ENCODE results near the gene MRPL39.

MRPL39 gene

DNA sequence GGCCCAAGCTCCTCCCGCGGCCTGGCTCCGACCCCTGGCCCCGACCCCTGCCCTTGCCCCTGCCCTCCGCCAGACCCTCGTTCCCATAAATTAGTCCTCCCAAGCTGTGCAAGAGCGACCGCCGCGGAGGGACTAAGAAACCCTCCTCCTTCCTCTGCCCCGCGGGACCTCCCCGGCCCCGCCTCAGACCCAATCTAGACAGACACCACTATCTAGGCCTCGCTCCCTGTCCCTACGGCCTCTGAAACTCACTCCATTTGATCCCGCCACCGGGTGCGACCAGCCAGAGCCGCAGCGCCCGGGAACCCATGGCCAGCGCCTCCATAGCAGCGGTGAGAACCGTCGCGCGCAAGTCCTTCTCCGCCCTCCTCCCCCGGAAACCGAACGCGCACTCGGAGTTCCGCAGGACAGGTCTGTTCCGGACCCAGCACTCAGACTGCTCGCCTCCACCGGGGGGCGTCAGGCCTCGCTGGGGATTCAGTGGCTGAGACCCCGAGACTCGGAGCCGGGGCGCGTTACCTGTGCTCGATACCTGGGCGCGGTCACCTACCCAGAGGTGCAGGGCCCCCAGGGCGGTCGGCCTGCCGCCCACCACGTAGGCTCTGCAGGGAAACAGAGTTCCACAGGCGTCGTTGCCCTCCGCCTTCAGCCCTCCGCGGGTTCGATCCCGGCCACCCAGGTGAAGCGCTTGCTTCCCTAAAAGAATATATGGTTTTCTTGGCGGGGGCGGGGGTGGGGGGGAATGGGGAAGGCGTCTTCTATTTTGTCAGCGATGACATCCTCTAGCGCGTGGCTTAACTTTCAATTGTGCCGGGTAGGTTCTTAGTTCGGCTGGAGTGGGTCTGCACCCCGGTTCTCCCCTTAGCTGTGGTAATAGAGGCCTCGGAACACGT lies at the start of gene MRPL39:
Gene MRPL39 (minus strand): TSS at position 331 of the 893 bp plus-strand sequence. CDS start 6 bp downstream, at position 325.
- H3K27me3 ChIP-seq (ENCODE audit: control insufficient read depth, insufficient read depth, low read length) = no peaks in the 10 kb centered on the region
- peaks cover 38% of the 10 kb centered on the region for H3K36me3 ChIP-seq (ENCODE audit: control insufficient read depth, insufficient read depth, low read length)
- peaks cover 5% of the 10 kb centered on the region; the same call in 1 of the 2 replicates for H3K4me1 ChIP-seq (ENCODE audit: control insufficient read depth, insufficient read depth, low read length)
- H3K9ac ChIP-seq (ENCODE audit: low read depth, low read length) = peak within 1 kb of the TSS; percentile 97
- peak within 1 kb of the TSS; percentile 99 for H3K4me3 ChIP-seq (ENCODE audit: low read depth, low read length)
- no peaks in the 10 kb centered on the region for H3K9me3 ChIP-seq (ENCODE audit: control insufficient read depth, insufficient read depth, low read length)
- H3K27ac ChIP-seq (ENCODE audit: low read depth, low read length) = peak within 1 kb of the TSS; percentile 88

DNA sequence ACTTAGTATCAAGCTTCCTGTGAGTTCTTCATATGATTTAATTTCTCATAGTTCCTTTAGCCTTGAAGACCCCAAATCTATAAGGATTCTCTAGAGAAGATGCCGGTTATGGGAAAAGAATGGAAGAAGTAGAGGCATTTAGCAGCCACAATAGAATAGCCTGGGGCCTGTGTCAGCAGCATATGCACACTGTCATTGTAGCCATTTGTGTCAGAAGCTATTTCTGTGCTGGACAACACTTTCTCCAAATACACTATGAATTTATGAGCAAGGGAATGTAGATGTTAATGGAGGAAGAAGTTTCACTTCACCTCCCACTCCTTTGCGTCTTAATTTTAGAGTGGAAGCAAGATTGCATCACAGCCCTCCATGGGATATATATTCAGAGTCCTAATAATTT lies 49.1 kb upstream of the MRPL39 start:
- Histone ChIP-seq H3K36me3 (ENCODE audit: control insufficient read depth, insufficient read depth, low read length) (no peaks in the 10 kb centered on the region), H3K9ac (ENCODE audit: low read depth, low read length) (no peak overlapping the region), H3K27ac (ENCODE audit: low read depth, low read length) (no peak overlapping the region), H3K9me3 (ENCODE audit: control insufficient read depth, insufficient read depth, low read length) (no peaks in the 10 kb centered on the region), H3K27me3 (ENCODE audit: control insufficient read depth, insufficient read depth, low read length) (no peaks in the 10 kb centered on the region), H3K4me1 (ENCODE audit: control insufficient read depth, insufficient read depth, low read length) (peaks cover 29% of the 10 kb centered on the region), H3K4me3 (ENCODE audit: low read depth, low read length) (no peak overlapping the region)

DNA sequence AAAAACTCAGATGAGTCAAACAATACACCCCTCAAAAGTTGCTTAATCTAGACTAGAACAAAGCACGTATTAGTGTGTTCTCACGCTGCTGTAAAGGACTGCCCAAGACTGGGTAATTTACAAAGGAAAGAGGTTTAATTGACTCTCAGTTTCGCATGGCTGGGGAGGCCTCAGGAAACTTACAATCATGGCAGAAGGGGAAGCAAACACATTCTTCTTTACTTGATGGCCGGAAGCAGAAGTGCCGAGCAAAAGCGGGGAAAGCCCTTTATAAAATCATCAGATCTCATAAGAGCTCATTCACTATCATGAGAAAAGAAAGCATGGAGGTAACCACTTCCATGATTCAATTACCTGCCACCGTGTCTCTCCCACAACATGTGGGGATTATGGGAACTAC lies 41.9 kb upstream of the MRPL39 start:
- Histone ChIP-seq H3K4me3 (ENCODE audit: low read depth, low read length) (no peak overlapping the region), H3K9ac (ENCODE audit: low read depth, low read length) (no peak overlapping the region), H3K27me3 (ENCODE audit: control insufficient read depth, insufficient read depth, low read length) (no peaks in the 10 kb centered on the region), H3K9me3 (ENCODE audit: control insufficient read depth, insufficient read depth, low read length) (no peaks in the 10 kb centered on the region), H3K27ac (ENCODE audit: low read depth, low read length) (no peak overlapping the region), H3K36me3 (ENCODE audit: control insufficient read depth, insufficient read depth, low read length) (no peaks in the 10 kb centered on the region), H3K4me1 (ENCODE audit: control insufficient read depth, insufficient read depth, low read length) (0 out of 2 replicates have a peak, but pooled peaks cover 3% of the 10 kb centered on the region)

DNA sequence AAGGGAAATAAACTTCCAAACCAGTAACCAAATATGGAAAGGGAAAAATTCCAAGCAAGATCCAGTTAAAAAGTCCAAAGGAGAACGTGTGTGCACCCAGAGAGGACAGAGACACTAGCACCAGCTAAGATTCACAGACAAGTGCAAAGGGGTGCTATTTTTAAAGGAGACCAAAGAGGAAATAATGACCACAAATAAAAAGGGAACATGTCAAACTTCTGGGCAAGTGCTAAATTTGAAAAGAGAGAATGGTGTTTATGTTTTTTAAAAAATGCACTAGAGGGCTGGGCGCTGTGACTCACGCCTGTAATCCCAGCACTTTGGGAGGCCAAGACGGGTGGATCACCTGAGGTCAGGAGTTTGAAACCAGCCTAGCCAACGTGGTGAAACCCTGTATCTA lies 40.4 kb upstream of the MRPL39 start:
- Histone ChIP-seq H3K4me3 (ENCODE audit: low read depth, low read length) (no peak overlapping the region), H3K4me1 (ENCODE audit: control insufficient read depth, insufficient read depth, low read length) (0 out of 2 replicates have a peak, but pooled peaks cover 3% of the 10 kb centered on the region), H3K27me3 (ENCODE audit: control insufficient read depth, insufficient read depth, low read length) (no peaks in the 10 kb centered on the region), H3K9me3 (ENCODE audit: control insufficient read depth, insufficient read depth, low read length) (no peaks in the 10 kb centered on the region), H3K27ac (ENCODE audit: low read depth, low read length) (no peak overlapping the region), H3K36me3 (ENCODE audit: control insufficient read depth, insufficient read depth, low read length) (no peaks in the 10 kb centered on the region), H3K9ac (ENCODE audit: low read depth, low read length) (no peak overlapping the region)

DNA sequence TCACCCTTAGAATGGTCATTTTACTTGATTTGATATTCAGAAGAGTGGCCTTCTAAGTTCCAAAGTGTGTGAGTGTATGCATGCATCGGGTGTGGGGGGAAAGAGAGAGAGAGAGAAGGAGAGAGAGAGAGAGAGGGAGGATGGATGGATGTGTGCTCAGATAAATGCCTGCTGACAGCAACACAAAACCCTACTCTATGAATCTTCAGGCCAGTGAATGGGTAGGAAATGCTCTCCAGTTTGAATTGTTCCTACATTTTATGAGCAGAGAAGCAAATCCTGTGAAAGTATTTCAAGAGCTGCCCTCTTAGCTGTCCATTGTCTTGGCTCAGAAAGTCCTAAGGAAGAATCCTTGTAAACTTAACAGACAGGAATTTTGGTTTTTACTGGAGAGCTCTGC lies 39.2 kb upstream of the MRPL39 start:
- no peaks in the 10 kb centered on the region for H3K27me3 ChIP-seq (ENCODE audit: control insufficient read depth, insufficient read depth, low read length)

DNA sequence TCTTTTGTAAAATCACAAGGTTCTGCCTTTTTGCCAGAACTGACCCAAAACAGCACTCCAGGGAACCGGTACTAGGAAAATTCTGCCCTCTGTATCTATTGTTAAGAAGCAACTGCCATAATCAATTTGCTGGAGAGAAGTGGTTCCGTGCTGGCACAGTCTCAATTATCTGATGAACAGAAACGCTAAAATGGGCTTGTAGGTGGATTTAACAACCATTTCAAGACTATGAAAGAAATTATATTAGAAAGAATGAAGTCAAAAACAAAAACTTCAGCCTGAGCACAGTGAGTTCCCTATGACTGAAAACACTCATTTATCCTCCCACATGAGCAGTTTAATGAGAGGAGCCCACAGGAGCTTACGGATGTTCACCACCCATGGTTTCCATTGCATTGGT lies 36.2 kb upstream of the MRPL39 start:
- Histone ChIP-seq H3K4me3 (ENCODE audit: low read depth, low read length) (no peak overlapping the region), H3K27ac (ENCODE audit: low read depth, low read length) (no peak overlapping the region), H3K9ac (ENCODE audit: low read depth, low read length) (no peak overlapping the region), H3K4me1 (ENCODE audit: control insufficient read depth, insufficient read depth, low read length) (peaks cover 14% of the 10 kb centered on the region; the same call in 1 of the 2 replicates), H3K36me3 (ENCODE audit: control insufficient read depth, insufficient read depth, low read length) (no peaks in the 10 kb centered on the region), H3K9me3 (ENCODE audit: control insufficient read depth, insufficient read depth, low read length) (no peaks in the 10 kb centered on the region), H3K27me3 (ENCODE audit: control insufficient read depth, insufficient read depth, low read length) (peaks cover 19% of the 10 kb centered on the region)

More for the DNA sequence above, 39.2 kb upstream of the MRPL39 start:
- H3K36me3 ChIP-seq (ENCODE audit: control insufficient read depth, insufficient read depth, low read length) = no peaks in the 10 kb centered on the region
- H3K4me1 ChIP-seq (ENCODE audit: control insufficient read depth, insufficient read depth, low read length) = 0 out of 2 replicates have a peak, but pooled peaks cover 3% of the 10 kb centered on the region
- H3K27ac ChIP-seq (ENCODE audit: low read depth, low read length) = no peak overlapping the region
- no peak overlapping the region for H3K9ac ChIP-seq (ENCODE audit: low read depth, low read length)
- H3K4me3 ChIP-seq (ENCODE audit: low read depth, low read length) = no peak overlapping the region
- no peaks in the 10 kb centered on the region for H3K9me3 ChIP-seq (ENCODE audit: control insufficient read depth, insufficient read depth, low read length)

DNA sequence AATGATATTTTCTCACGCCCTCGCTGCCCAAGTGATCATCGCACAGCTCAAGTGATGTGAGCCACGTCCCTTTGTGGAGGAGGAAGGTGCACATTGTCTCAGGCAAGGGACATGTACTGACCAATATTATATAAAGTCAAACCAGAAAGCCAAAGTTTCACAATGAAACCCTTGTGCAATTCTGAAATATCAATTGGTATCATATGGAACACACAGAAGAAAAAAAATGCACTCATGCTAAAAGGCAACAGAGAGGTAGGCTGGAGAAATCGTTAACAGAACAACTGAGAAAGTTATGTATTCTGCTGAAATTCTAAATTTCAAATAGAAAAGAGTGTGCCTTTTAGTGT lies 33.6 kb upstream of the MRPL39 start:
- Histone ChIP-seq H3K4me1 (ENCODE audit: control insufficient read depth, insufficient read depth, low read length) (peaks cover 16% of the 10 kb centered on the region; the same call in 1 of the 2 replicates), H3K36me3 (ENCODE audit: control insufficient read depth, insufficient read depth, low read length) (no peaks in the 10 kb centered on the region), H3K9ac (ENCODE audit: low read depth, low read length) (no peak overlapping the region), H3K27me3 (ENCODE audit: control insufficient read depth, insufficient read depth, low read length) (peaks cover 22% of the 10 kb centered on the region), H3K27ac (ENCODE audit: low read depth, low read length) (no peak overlapping the region), H3K4me3 (ENCODE audit: low read depth, low read length) (no peak overlapping the region), H3K9me3 (ENCODE audit: control insufficient read depth, insufficient read depth, low read length) (no peaks in the 10 kb centered on the region)

DNA sequence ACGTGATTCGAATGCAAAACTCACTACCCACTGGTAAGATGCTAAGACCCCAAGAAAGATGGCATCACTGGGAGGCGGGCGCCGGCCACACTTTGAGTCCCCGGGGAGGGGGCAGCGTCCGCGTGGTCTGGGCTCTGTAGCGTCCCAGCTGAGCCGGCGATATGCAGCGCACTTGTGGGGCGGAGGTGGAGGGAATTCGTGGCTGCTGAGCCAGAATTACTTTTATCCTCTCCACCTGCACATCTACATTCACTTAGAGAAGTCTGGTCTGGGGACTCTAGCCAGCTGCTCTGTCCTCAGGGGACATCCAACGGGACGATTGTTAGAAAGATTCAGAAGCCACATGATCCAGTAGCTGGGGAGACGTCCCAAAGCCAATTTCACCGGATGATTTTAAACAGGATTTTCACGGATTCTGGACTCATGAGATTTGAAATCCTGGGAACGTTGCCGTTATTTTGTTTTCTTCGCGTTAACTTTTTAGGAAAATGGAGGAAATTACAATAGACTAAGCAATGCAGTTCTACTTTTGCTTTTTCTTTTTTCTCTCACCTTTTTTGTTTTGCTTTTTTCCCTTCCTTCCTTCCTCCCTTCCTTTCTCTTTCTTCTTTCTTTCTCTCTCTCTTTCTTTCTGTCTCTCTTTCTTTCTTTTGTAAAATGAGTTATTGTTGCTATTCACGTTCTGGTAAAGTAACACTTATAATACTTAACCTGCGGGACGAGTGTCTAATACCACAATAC lies 33.1 kb upstream of the MRPL39 start:
- Histone ChIP-seq H3K9me3 (ENCODE audit: control insufficient read depth, insufficient read depth, low read length) (no peaks in the 10 kb centered on the region), H3K4me3 (ENCODE audit: low read depth, low read length) (peak overlapping the region; percentile 81), H3K36me3 (ENCODE audit: control insufficient read depth, insufficient read depth, low read length) (no peaks in the 10 kb centered on the region), H3K27me3 (ENCODE audit: control insufficient read depth, insufficient read depth, low read length) (peaks cover 24% of the 10 kb centered on the region), H3K4me1 (ENCODE audit: control insufficient read depth, insufficient read depth, low read length) (peaks cover 16% of the 10 kb centered on the region; the same call in 1 of the 2 replicates), H3K9ac (ENCODE audit: low read depth, low read length) (peak overlapping the region; percentile 61; the same call in 1 of the 2 replicates), H3K27ac (ENCODE audit: low read depth, low read length) (peak overlapping the region; percentile 18)

DNA sequence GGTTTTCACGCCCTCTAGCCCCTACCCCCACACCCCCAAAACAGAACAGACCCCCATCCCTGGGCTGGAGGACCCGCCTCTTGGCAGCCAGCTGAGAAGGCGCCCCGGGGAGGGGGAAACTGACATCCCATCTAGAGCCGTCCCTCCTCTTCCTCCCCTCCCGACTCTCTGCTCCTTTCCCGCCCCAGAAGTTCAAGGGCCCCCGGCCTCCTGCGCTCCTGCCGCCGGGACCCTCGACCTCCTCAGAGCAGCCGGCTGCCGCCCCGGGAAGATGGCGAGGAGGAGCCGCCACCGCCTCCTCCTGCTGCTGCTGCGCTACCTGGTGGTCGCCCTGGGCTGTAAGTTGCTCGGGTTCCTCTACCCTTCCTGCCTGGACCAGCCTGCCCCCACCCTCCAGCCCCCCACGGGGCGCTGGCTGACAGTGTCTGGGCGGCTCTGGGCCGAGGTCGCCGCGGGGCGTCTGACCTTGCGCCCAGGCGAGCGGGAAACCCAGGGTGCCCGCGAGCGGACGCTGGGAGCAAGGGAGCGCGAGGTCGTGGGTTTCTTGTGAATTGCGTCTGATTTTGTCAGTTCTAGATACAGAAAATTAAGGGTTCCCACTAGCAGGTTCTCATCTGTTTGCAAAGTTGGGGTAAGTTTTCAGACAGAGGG lies 32.4 kb upstream of the MRPL39 start:
- Histone ChIP-seq H3K4me3 (ENCODE audit: low read depth, low read length) (peak overlapping the region; percentile 81), H3K36me3 (ENCODE audit: control insufficient read depth, insufficient read depth, low read length) (no peaks in the 10 kb centered on the region), H3K9me3 (ENCODE audit: control insufficient read depth, insufficient read depth, low read length) (no peaks in the 10 kb centered on the region), H3K27me3 (ENCODE audit: control insufficient read depth, insufficient read depth, low read length) (peaks cover 24% of the 10 kb centered on the region), H3K4me1 (ENCODE audit: control insufficient read depth, insufficient read depth, low read length) (peaks cover 13% of the 10 kb centered on the region; the same call in 1 of the 2 replicates), H3K27ac (ENCODE audit: low read depth, low read length) (peak overlapping the region; percentile 35), H3K9ac (ENCODE audit: low read depth, low read length) (peak overlapping the region; percentile 61)

DNA sequence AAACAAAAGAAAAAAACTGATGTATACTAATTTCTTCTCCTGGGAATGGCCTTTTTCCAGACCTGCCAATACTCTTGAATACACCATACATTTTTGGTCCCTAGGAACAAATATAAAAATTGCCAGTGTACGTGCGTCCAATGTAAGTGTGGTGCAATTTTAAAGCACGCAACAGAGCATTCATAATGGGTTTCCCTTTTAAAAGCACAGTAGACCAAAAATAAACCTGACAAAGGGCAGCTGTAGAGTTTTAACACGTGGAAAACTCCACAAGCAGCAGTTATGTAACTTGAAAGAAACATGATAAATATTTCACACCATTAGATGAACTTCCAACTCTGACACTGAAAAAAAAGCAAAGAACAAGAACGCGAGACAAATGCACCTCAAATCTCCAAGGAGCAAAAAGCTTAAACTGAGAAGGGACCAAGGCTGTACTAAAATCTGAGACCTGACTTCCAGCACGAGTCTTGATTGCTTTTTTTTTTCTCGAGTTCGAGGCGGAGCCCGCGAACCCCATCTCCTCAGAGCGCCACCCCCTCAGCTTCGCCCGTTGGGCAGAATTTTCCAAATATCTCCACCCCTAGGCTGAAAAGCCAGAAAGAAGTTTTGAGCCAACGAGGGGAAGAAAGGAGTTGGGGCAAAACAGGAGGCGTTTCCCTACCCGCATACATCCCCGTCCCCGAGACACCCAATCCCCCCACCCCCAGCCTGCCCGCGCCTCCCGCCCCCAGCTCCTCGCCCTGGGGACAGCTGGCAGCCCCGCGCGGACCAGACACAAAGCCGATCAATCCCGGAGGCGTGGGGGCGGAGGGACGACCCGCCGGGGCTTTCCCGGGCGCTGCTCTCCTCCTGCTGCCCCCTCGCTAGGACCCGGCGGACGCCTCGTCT lies 31.6 kb upstream of the MRPL39 start, which contains the start of gene JAM2:
Gene JAM2 (plus strand): TSS at position 599 of the 891 bp plus-strand sequence. CDS start 564 bp downstream, outside the sequence.
- Histone ChIP-seq H3K36me3 (ENCODE audit: control insufficient read depth, insufficient read depth, low read length) (no peaks in the 10 kb centered on the region), H3K4me1 (ENCODE audit: control insufficient read depth, insufficient read depth, low read length) (peaks cover 13% of the 10 kb centered on the region), H3K9ac (ENCODE audit: low read depth, low read length) (peak within 1 kb of the TSS; percentile 61), H3K27me3 (ENCODE audit: control insufficient read depth, insufficient read depth, low read length) (peaks cover 24% of the 10 kb centered on the region), H3K27ac (ENCODE audit: low read depth, low read length) (peak within 1 kb of the TSS; percentile 50), H3K9me3 (ENCODE audit: control insufficient read depth, insufficient read depth, low read length) (no peaks in the 10 kb centered on the region), H3K4me3 (ENCODE audit: low read depth, low read length) (peak within 1 kb of the TSS; percentile 81)
